Measurements from ENCODE around the gene IKBKG.
"Not testable (repeated sequence)": the region's sequence is repeated elsewhere in the genome, so short reads cannot be mapped to it uniquely, and the experiment has no call there.

Gene IKBKG

DNA sequence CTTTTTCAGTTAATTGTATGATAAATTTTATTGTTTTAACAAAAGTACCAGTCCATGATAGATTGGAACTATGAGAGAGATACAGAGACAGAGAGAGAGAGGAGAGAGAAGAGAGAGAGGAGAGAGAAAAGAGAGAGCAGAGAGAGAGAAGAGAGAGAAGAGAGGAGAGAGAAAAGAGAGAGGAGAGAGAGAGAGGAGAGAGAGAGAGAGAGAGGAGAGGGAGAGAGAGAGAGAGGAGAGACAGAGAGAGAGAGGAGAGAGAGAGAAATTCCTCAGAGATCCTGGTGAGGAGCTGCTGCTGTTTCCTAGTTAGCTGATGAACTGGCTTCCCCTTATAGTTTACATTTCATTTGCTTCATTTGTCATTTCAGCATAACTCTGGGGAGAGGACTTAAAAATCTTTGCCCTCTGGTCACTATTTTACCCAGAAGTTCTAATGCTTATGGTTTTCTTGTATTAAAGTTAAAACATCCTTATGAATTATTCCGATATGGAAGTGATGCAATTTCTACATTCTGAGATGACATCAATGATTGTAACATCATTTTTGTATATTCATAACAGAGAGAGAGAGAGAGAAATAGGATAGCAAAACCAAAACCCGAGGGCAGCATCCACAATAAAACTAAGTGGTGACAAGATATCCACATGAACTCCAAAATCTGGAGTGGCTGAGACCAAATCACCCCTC lies 48.3 kb downstream of the IKBKG start:
- no peaks in the 10 kb centered on the region for H3K9me3 ChIP-seq (ENCODE audit: low read length)
- H3K4me3 ChIP-seq (ENCODE audit: low read length), result no peak overlapping the region
- peaks cover 9% of the 10 kb centered on the region for H3K4me1 ChIP-seq (ENCODE audit: insufficient read depth, low read length)
- no peak overlapping the region for H2AFZ ChIP-seq (ENCODE audit: low read depth, low read length)
- no peaks in the 10 kb centered on the region for H3K27me3 ChIP-seq (ENCODE audit: insufficient read depth, low read length)
- H3K36me3 ChIP-seq (ENCODE audit: insufficient read depth, low read length), result no peaks in the 10 kb centered on the region

DNA sequence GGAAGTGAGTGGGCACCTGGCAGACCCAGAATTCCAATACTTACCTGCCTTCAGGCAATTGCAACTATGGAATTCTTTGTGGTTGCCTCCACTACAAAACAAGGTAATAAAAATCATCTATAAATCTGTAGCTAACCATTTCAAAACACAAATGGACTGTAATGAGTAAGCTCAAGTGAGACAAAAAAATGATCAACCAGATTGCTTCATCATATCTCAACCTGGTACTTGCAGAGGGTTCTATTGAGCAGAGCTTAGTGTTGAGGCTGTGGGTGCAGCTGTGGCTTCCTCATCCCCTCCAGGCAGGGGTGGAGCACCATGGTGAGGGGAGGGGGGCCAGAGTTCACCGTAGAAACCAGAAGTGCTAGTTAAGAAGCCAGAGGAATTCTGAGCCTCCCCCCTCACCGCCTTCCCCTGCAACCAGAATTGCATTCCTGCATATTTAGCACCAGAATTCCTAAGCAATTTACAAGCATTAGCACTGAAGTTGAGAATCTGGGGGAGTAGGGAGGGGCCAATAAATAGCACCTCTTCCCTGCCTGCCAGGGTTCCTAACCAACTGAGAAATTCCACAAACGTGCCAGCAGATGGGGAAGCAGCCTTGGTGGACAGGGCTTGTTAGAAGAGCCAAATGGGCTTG lies 49.0 kb downstream of the IKBKG start:
- H3K4me3 ChIP-seq (ENCODE audit: low read length), result no peak overlapping the region
- H3K4me1 ChIP-seq (ENCODE audit: insufficient read depth, low read length), result peaks cover 9% of the 10 kb centered on the region
- no peaks in the 10 kb centered on the region for H3K36me3 ChIP-seq (ENCODE audit: insufficient read depth, low read length)
- no peak overlapping the region for H2AFZ ChIP-seq (ENCODE audit: low read depth, low read length)
- H3K9me3 ChIP-seq (ENCODE audit: low read length), result no peaks in the 10 kb centered on the region
- no peaks in the 10 kb centered on the region for H3K27me3 ChIP-seq (ENCODE audit: insufficient read depth, low read length)

DNA sequence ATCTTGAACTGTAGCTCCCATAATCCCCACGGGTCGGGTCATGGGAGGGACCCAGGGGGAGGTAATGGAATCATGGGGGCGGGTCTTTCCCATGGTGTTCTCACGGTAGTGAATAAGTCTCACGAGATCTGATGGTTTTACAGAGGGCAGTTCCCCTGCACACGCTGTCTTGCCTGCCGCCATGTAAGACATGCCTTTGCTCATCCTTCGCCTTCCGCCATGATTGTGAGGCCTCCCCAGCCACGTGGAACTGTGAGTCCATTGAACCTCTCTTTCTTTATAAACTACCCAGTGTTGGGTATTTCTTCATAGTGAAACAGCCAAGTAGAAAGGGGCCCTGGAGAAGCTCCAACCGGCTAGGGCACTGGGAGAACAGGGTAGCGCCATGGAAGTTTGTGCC lies 49.8 kb downstream of the IKBKG start:
- H3K4me1 ChIP-seq (ENCODE audit: insufficient read depth, low read length), result peaks cover 9% of the 10 kb centered on the region
- H3K4me3 ChIP-seq (ENCODE audit: low read length), result no peak overlapping the region
- H3K9me3 ChIP-seq (ENCODE audit: low read length), result no peaks in the 10 kb centered on the region
- H3K36me3 ChIP-seq (ENCODE audit: insufficient read depth, low read length), result no peaks in the 10 kb centered on the region
- no peak overlapping the region for H2AFZ ChIP-seq (ENCODE audit: low read depth, low read length)
- H3K27me3 ChIP-seq (ENCODE audit: insufficient read depth, low read length), result no peaks in the 10 kb centered on the region

DNA sequence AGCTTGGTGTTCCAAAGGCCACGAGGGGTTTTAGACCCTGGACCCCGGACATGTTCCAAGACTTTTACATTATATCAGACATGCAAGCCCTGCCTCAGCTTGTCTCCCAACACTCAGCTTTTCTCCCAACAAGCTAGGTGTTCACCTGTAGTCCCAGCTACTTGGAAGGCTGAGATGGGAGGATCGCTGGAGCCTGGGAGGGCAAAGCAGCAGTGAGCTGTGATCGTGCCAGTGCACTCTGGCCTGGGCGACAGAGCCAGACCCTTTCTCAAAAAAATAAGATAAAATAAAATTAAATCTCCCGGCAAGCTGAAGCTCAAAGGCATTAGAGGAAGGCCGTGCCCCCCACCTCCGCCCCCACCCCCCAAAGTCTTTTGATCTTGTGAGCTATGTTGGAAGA lies 51.2 kb downstream of the IKBKG start:
- no peak overlapping the region for H3K4me3 ChIP-seq (ENCODE audit: low read length)
- H3K36me3 ChIP-seq (ENCODE audit: insufficient read depth, low read length), result no peaks in the 10 kb centered on the region
- H2AFZ ChIP-seq (ENCODE audit: low read depth, low read length), result no peak overlapping the region
- no peaks in the 10 kb centered on the region for H3K9me3 ChIP-seq (ENCODE audit: low read length)
- H3K27me3 ChIP-seq (ENCODE audit: insufficient read depth, low read length), result no peaks in the 10 kb centered on the region
- H3K4me1 ChIP-seq (ENCODE audit: insufficient read depth, low read length), result peaks cover 9% of the 10 kb centered on the region

DNA sequence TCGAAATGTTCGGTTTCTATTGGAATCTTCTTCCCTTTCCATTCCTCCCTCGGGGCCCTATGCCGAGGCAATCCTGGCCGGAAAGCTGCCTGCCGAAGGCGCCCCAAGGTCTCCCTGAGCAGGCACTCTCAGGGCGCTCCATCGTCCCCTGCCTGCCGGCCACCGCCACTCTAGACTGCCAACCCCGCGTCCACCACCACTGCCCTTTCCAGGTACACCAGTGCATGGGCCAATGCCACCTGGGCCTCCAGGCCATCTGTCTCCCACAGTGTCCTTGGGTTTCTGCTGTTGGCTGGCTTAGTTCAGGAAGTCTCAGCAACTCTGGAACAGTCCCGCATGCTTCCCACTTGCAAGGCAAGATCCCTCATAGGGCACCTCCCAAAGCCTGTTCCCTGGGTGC lies 52.1 kb downstream of the IKBKG start:
- no peak overlapping the region for H3K4me3 ChIP-seq (ENCODE audit: low read length)
- peaks cover 2% of the 10 kb centered on the region for H3K27me3 ChIP-seq (ENCODE audit: insufficient read depth, low read length)
- H2AFZ ChIP-seq (ENCODE audit: low read depth, low read length), result no peak overlapping the region
- H3K36me3 ChIP-seq (ENCODE audit: insufficient read depth, low read length), result no peaks in the 10 kb centered on the region
- H3K9me3 ChIP-seq (ENCODE audit: low read length), result no peaks in the 10 kb centered on the region
- peaks cover 9% of the 10 kb centered on the region for H3K4me1 ChIP-seq (ENCODE audit: insufficient read depth, low read length)

DNA sequence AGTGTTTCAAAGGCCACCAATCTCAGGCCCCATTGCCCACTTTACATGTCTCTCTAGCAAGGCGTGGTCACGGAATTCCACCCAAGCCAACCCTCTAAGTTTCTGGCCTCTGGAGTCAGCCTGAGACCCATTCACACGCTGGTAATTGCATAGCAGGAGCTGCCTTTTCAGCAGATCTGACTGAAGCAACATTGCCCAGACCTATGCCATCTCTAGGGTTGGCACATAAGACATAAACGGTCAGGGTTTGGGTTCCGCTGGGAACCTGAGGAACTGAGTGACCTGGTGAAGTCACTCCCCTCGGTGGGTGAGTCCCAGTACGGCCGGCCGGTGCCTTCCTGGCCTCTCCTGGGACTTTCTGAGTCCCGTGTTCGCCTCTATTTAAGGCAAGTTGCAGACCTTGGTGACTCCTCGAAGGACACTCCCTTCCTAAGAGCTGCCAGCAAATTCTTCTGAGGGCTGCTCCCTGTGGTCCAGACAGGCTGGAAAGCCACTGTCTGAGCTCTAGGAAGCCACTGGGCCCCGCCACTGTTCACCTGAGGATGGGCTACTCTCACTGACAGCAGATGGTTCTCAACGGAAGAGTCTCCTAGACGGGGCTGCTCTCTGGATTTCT lies 53.4 kb downstream of the IKBKG start:
- Histone ChIP-seq H3K9me3 (ENCODE audit: low read length) (no peaks in the 10 kb centered on the region), H3K36me3 (ENCODE audit: insufficient read depth, low read length) (no peaks in the 10 kb centered on the region), H3K4me1 (ENCODE audit: insufficient read depth, low read length) (peaks cover 9% of the 10 kb centered on the region), H2AFZ (ENCODE audit: low read depth, low read length) (no peak overlapping the region), H3K4me3 (ENCODE audit: low read length) (no peak overlapping the region), H3K27me3 (ENCODE audit: insufficient read depth, low read length) (peaks cover 4% of the 10 kb centered on the region)

DNA sequence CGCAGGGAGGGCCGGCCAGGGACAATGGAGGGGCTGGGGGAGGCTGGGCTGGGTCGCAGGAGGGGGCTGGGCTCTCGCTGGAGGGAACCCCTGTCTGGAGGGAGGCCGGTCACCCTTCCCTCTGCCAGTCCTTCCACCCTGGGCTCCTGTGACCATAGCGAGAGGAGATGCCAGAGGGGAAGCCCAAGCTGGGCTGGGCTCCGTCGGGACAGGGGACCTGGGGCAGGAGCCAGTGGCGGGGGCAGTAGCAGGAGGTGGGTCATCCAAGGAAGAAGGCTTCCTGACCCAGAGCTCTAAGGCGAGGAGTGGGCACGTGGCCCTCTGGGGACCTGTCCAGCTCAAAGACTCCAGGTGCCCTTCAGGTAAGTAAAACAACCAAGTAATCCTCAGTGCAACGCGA lies 54.8 kb downstream of the IKBKG start:
- Histone ChIP-seq H3K27me3 (ENCODE audit: insufficient read depth, low read length) (peaks cover 9% of the 10 kb centered on the region), H3K9me3 (ENCODE audit: low read length) (no peaks in the 10 kb centered on the region), H3K36me3 (ENCODE audit: insufficient read depth, low read length) (no peaks in the 10 kb centered on the region), H2AFZ (ENCODE audit: low read depth, low read length) (no peak overlapping the region), H3K4me3 (ENCODE audit: low read length) (no peak overlapping the region), H3K4me1 (ENCODE audit: insufficient read depth, low read length) (no peaks in the 10 kb centered on the region)

DNA sequence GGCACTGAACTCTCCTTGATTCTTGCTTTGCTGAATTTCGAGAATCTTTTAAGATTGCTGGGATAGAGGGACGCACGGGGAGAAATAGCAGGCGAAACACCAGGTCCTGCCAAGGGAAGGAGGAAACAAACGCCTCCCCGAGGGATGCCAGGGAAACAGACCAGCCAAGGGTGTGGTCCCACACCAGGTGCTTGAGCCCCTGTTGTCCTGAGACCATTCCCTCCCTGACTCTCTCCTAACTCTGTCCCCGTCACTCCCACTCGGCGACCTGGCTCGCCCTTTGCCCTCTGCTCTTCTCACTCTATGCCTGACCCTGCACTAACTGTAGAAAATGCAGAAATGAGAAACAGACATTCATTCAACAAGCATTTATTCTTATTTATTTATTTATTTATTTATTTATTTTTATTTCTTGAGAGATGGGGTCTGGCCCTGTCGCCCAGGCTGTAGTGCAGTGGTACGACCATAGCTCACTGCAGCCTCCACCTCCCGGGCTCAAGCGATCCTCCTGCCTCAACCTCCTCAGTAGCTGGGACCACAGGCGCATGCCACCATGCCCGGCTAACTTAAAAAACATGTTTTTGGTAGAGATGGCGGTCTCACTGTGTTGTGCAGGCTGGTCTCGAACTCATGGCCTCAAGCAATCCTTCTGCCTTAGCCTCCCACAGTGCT lies 55.5 kb downstream of the IKBKG start:
- H3K27me3 ChIP-seq (ENCODE audit: insufficient read depth, low read length), result peaks cover 9% of the 10 kb centered on the region
- no peak overlapping the region for H2AFZ ChIP-seq (ENCODE audit: low read depth, low read length)
- no peaks in the 10 kb centered on the region for H3K4me1 ChIP-seq (ENCODE audit: insufficient read depth, low read length)
- no peaks in the 10 kb centered on the region for H3K9me3 ChIP-seq (ENCODE audit: low read length)
- H3K4me3 ChIP-seq (ENCODE audit: low read length), result no peak overlapping the region
- no peaks in the 10 kb centered on the region for H3K36me3 ChIP-seq (ENCODE audit: insufficient read depth, low read length)

DNA sequence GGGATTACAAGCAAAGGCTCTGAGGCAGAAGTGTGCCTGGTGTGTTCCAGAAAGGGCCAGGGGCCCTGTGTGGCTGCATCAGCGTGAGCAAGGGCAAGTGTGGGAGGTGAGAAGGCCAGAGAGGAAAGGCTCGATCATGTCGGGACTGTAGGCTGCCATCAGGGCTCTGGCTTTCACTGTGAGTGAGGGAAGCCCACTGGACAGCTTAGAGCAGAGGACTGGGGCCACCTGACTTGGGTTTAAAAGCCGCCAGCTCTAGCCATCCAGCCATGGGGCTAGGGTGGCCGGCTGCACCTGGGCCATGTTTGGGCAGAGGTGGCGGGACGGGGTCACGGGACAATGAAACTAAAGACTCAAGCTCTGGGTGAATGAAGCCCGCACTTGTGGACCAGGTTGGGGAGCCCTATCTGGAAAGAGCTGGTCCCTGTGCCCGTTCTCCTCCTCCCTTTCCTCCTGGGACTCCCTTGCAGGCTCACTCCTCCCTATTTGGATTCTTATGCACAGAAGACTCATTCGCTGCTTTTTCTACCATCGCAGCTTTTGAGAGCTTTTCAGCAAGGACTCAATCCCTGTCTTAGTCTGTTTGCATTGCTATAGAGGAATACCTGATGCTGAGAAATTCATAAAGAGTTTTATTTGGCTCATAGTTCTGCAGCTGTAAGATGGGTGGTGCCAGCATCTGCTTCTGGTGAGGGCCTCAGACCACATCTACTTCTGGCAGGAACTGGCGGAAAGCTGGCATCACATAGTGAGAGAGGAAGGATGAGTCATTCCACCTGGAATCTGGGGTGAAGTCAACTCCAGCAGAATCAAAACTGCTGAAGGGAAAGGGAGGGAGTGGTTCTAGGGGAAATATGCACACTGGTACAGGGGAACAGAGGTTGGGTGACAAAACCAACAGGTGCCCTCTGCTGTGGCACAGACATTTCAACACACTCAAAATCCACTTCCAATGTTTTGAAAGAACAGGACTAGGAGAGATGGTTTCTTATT lies 56.3 kb downstream of the IKBKG start:
- Histone ChIP-seq H3K36me3 (ENCODE audit: insufficient read depth, low read length) (no peaks in the 10 kb centered on the region), H3K4me1 (ENCODE audit: insufficient read depth, low read length) (no peaks in the 10 kb centered on the region), H2AFZ (ENCODE audit: low read depth, low read length) (no peak overlapping the region), H3K4me3 (ENCODE audit: low read length) (no peak overlapping the region), H3K27me3 (ENCODE audit: insufficient read depth, low read length) (peaks cover 9% of the 10 kb centered on the region), H3K9me3 (ENCODE audit: low read length) (no peaks in the 10 kb centered on the region)

DNA sequence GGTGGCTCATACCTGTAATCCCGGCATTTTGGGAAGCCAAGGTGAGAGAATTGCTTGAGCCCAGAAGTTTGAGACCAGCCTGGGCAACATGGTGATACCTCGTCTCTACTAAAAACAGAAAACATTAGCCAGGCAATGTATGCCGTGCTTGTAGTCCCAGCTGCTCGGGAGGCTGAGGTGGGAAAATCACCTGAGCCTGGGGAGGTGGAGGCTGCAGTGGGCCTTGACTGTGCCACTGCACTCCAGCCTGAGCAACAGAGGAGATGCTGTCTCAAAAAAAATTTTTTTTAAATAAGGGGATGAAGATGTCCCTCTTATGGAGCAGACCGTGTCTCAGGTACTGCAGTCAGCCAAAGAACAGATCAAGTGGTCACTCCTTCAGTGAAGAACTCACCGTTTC lies 58.1 kb downstream of the IKBKG start:
- Histone ChIP-seq H3K36me3 (ENCODE audit: insufficient read depth, low read length) (no peaks in the 10 kb centered on the region), H3K4me3 (ENCODE audit: low read length) (no peak overlapping the region), H3K27me3 (ENCODE audit: insufficient read depth, low read length) (peaks cover 9% of the 10 kb centered on the region), H2AFZ (ENCODE audit: low read depth, low read length) (no peak overlapping the region), H3K9me3 (ENCODE audit: low read length) (no peaks in the 10 kb centered on the region), H3K4me1 (ENCODE audit: insufficient read depth, low read length) (no peaks in the 10 kb centered on the region)

DNA sequence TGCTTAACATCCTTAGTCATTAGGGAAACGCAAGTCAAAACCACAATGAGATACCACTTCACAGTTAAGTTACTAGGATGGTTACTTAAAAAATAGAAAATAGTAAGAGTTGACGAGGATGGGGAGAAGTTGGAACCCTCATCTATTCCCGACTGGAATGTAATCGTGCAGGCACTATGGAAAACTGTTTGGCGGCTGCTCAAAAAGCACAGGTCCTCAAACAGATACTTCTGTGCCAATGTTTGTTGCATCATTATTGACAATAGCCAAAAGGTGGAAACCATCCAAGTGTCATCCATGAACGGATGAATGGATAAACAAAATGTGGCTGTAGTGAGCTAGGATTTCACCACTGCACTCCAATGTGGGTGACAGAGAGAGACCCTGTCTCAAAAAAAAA lies 60.0 kb downstream of the IKBKG start:
- H3K9me3 ChIP-seq (ENCODE audit: low read length), result no peaks in the 10 kb centered on the region
- H3K4me3 ChIP-seq (ENCODE audit: low read length), result no peak overlapping the region
- H3K36me3 ChIP-seq (ENCODE audit: insufficient read depth, low read length), result no peaks in the 10 kb centered on the region
- peaks cover 9% of the 10 kb centered on the region for H3K27me3 ChIP-seq (ENCODE audit: insufficient read depth, low read length)
- H3K4me1 ChIP-seq (ENCODE audit: insufficient read depth, low read length), result no peaks in the 10 kb centered on the region
- no peak overlapping the region for H2AFZ ChIP-seq (ENCODE audit: low read depth, low read length)

DNA sequence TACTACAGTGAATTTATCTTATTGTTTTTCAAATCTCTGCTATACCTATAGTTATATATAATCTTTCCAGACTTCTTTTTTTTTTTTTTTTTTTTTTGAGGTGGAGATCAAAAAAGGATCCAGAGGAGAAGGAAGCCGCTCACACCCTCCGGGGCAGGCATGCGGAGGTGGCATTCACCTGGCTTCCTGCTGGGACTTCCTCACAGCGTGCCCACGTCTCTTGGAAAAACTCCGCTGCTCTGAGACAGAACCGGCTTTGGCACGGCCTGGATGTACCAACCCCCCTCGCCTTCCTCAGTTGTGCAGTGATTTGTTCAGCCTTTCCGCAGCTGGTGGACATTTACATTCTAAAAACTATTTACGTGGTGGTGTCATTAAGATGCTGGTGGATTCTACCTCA lies 60.6 kb downstream of the IKBKG start:
- not testable (repeated sequence) for H3K36me3 ChIP-seq (ENCODE audit: insufficient read depth, low read length); H2AFZ ChIP-seq (ENCODE audit: low read depth, low read length); H3K4me3 ChIP-seq (ENCODE audit: low read length); H3K4me1 ChIP-seq (ENCODE audit: insufficient read depth, low read length); H3K27me3 ChIP-seq (ENCODE audit: insufficient read depth, low read length); H3K9me3 ChIP-seq (ENCODE audit: low read length)

All from neuron (in vitro differentiated cells).